Activated naive CD4-positive, alpha-beta T cell treated with anti-CD3 and anti-CD28 coated beads, Interleukin-2, amount 10 ng/mL, durations not matched to agents 7 days and 5 days (primary cell): ENCODE results near the gene CCDC18.

Experiments used
- CTCF ChIA-PET: fragments of 350-600 bp; sonication (Branson Sonifier 250); formaldehyde crosslinking; loops from one replicate; lab custom pipeline; 2021; ENCODE audit warnings: antibody characterized with exemption; lab: Charles Lee
- DNase-seq: peaks from one replicate; pipeline ENCODE4 v3.0.0-alpha.2; 2020
- H3K27ac Mint-ChIP-seq: one replicate; pipeline ENCODE4 v1.8.0; 2021; ENCODE audit warnings: mild to moderate bottlenecking, moderate library complexity, mixed read lengths
- H3K27me3 Mint-ChIP-seq: one replicate; pipeline ENCODE4 v1.8.0; 2021; ENCODE audit warnings: mild to moderate bottlenecking, mixed read lengths
- H3K36me3 Mint-ChIP-seq: one replicate; pipeline ENCODE4 v1.8.0; 2021; ENCODE audit warnings: mixed read lengths
- H3K4me1 Mint-ChIP-seq: one replicate; pipeline ENCODE4 v1.8.0; 2021; ENCODE audit warnings: mixed read lengths
- H3K4me3 Mint-ChIP-seq: one replicate; pipeline ENCODE4 v1.8.0; 2021; ENCODE audit warnings: mild to moderate bottlenecking, moderate library complexity, mixed read lengths
- H3K9me3 Mint-ChIP-seq: one replicate; pipeline ENCODE4 v1.8.0; 2021; ENCODE audit warnings: mixed read lengths

Gene CCDC18

DNA sequence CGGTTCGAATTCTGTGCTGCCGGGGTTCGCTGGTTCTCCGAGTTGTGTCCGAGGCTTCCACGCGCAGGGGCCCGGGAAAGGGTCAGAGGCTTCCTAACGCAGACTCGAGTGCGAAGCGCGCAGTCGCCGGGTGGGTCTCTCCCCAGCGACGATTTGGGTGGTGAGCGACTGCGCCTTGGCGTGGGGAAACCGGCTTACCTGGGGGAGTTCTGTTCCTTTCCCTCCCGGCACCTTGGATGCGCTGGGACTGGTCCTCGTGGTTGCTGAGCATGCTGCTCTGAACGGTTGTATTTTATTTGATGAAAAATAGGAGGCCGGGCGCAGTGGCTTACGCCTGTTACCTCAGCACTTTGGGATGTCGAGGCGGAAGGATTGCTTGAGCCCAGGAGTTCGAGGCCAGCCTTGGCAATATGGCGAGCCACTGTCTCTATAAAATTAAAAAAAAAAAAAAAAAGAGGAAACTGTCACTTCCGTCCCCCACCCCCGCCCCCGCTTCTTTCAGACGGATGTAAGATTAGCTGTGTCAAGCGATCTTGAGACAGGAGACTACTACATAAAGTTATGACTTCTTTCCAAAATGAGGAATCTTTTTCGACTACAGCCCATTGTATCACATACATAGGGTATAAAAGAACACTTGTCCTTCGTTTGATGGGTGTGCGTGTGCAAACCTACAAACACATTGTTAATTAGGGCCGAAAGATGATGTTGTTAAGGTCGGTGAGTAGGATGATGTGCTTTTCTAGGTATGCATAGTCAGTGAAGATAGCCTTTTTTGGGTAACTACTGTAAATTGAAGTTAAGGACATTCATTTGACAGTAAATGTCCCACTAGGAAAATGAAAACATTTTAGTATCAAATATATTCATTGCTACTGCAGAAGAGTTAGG, at the start of gene CCDC18:
Gene CCDC18 (plus strand): TSS at position 2 of the 891 bp plus-strand sequence. CDS start 2,638 bp downstream, outside the sequence.
- H3K4me1 Mint-ChIP-seq = peaks cover 59% of the 10 kb centered on the region
- H3K36me3 Mint-ChIP-seq = peaks cover 40% of the 10 kb centered on the region
- peak within 1 kb of the TSS; percentile 87 for H3K4me3 Mint-ChIP-seq
- H3K27ac Mint-ChIP-seq = peak within 1 kb of the TSS; percentile 99
- H3K9me3 Mint-ChIP-seq = no peaks in the 10 kb centered on the region
- peak; percentile 71 for DNase-seq
- CTCF ChIA-PET = interaction anchor here (1.3 kb wide), 1 partner anchor 31 kb away, joined by 3 read pairs; no protein-coding TSS in a partner anchor
- no peaks in the 10 kb centered on the region for H3K27me3 Mint-ChIP-seq

- no peaks in the 10 kb centered on the region for H3K27me3 Mint-ChIP-seq
- no peak overlapping the region for H3K4me3 Mint-ChIP-seq
- CTCF ChIA-PET = no interaction called here
- H3K27ac Mint-ChIP-seq = no peak overlapping the region
- H3K4me1 Mint-ChIP-seq = no peaks in the 10 kb centered on the region
- H3K36me3 Mint-ChIP-seq = peaks cover 16% of the 10 kb centered on the region
- DNase-seq = no peak
- H3K9me3 Mint-ChIP-seq = no peaks in the 10 kb centered on the region
Measured at GRCh38 chr1:93132638-93133037, 47.9 kb upstream of the CCDC18 start.

GRCh38 chr1:93136445-93136844, 44.1 kb upstream of the CCDC18 start:
- Mint-ChIP-seq H3K36me3 (peaks cover 27% of the 10 kb centered on the region), H3K9me3 (no peaks in the 10 kb centered on the region), H3K4me1 (no peaks in the 10 kb centered on the region), H3K4me3 (no peak overlapping the region), H3K27me3 (no peaks in the 10 kb centered on the region), H3K27ac (no peak overlapping the region)
- CTCF ChIA-PET = interaction anchor here (0.6 kb wide), 1 partner anchor 142 kb away, joined by 5 read pairs; no protein-coding TSS in a partner anchor
- no peak for DNase-seq

DNA sequence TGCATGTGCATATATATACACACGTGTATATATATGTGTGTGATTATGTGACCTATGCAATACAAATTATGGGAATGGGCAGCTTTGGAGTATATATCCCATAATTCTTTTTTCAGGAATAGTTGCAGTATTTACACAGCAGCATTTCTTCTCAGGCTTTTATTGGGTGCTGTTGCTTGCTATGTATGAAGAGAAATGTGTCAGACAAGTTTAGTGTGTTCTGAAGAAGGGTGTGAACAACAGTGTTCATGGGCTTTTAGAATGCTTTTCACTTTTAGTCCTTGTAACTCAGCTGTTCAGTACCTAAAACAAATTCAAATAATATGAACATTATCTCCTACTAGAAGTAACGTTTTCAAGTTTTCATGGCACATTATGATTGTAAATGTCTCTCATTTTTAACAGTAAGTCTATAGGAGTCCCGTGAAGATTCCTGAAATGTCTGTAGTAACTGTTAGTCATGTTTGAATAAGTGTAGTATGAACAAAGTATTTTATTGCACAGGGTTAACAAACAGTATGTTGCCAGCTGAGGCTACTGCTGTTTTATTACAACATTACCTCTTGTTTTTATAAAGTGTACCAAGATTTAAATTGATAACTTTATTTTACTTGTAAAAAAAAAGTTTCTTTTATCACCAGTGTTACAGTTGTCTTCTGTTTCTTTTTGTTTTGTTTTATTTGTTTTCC, 42.8 kb upstream of the CCDC18 start:
- Mint-ChIP-seq H3K36me3 (peaks cover 27% of the 10 kb centered on the region), H3K9me3 (no peaks in the 10 kb centered on the region), H3K4me3 (no peak overlapping the region), H3K27ac (no peak overlapping the region), H3K27me3 (no peaks in the 10 kb centered on the region), H3K4me1 (no peaks in the 10 kb centered on the region)
- CTCF ChIA-PET = interaction anchor here (1.3 kb wide), 1 partner anchor 12 kb away, joined by 3 read pairs; no protein-coding TSS in a partner anchor
- DNase-seq = no peak

- no peaks in the 10 kb centered on the region for H3K27me3 Mint-ChIP-seq
- no peak overlapping the region for H3K4me3 Mint-ChIP-seq
- H3K9me3 Mint-ChIP-seq = no peaks in the 10 kb centered on the region
- H3K4me1 Mint-ChIP-seq = no peaks in the 10 kb centered on the region
- DNase-seq = no peak
- H3K36me3 Mint-ChIP-seq = peaks cover 27% of the 10 kb centered on the region
- no peak overlapping the region for H3K27ac Mint-ChIP-seq
- CTCF ChIA-PET = no interaction called here
Measured at GRCh38 chr1:93140106-93140505, 40.4 kb upstream of the CCDC18 start.

- Mint-ChIP-seq H3K27ac (peak overlapping the region; percentile 21), H3K9me3 (no peaks in the 10 kb centered on the region), H3K36me3 (peaks cover 25% of the 10 kb centered on the region), H3K27me3 (no peaks in the 10 kb centered on the region), H3K4me1 (no peaks in the 10 kb centered on the region), H3K4me3 (no peak overlapping the region)
- no peak for DNase-seq
- CTCF ChIA-PET = no interaction called here
Measured at GRCh38 chr1:93142161-93142560, 38.4 kb upstream of the CCDC18 start.

GRCh38 chr1:93143136-93143535, 37.4 kb upstream of the CCDC18 start:
- no peak for DNase-seq
- CTCF ChIA-PET = no interaction called here
- no peaks in the 10 kb centered on the region for H3K4me1 Mint-ChIP-seq
- no peak overlapping the region for H3K4me3 Mint-ChIP-seq
- H3K36me3 Mint-ChIP-seq = peaks cover 29% of the 10 kb centered on the region
- H3K27ac Mint-ChIP-seq = no peak overlapping the region
- no peaks in the 10 kb centered on the region for H3K27me3 Mint-ChIP-seq
- no peaks in the 10 kb centered on the region for H3K9me3 Mint-ChIP-seq

DNA sequence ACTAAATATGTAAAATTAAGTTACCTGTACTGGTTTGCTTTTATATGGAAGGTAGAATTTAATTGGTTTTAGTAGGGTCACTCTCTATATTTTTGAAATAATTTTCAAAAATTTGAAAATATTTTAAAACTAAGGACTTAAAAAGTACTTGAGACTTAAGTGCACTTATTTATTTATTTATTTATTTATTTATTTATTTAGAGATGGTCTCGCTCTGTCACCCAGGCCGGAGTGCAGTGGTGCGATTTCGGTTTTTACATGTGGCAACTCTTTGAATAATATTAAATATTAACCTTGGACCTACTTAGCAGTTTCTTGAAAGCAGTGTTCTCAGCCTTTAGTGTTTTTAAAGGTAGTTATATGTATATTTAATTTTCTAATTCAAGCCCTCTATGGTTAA, 36.8 kb upstream of the CCDC18 start:
- Mint-ChIP-seq H3K36me3 (peaks cover 28% of the 10 kb centered on the region), H3K9me3 (no peaks in the 10 kb centered on the region), H3K4me3 (no peak overlapping the region), H3K27me3 (no peaks in the 10 kb centered on the region), H3K27ac (no peak overlapping the region), H3K4me1 (no peaks in the 10 kb centered on the region)
- no peak for DNase-seq
- CTCF ChIA-PET = no interaction called here

GRCh38 chr1:93148001-93148400, 32.5 kb upstream of the CCDC18 start:
- Mint-ChIP-seq H3K27me3 (no peaks in the 10 kb centered on the region), H3K36me3 (peaks cover 48% of the 10 kb centered on the region), H3K4me1 (no peaks in the 10 kb centered on the region), H3K9me3 (no peaks in the 10 kb centered on the region), H3K27ac (no peak overlapping the region), H3K4me3 (no peak overlapping the region)
- DNase-seq = no peak
- CTCF ChIA-PET = no interaction called here

- Mint-ChIP-seq H3K4me3 (no peak overlapping the region), H3K36me3 (peaks cover 57% of the 10 kb centered on the region), H3K4me1 (peaks cover 11% of the 10 kb centered on the region), H3K27ac (no peak overlapping the region), H3K9me3 (no peaks in the 10 kb centered on the region), H3K27me3 (no peaks in the 10 kb centered on the region)
- DNase-seq = no peak
- CTCF ChIA-PET = no interaction called here
Measured at GRCh38 chr1:93150729-93151128, 29.8 kb upstream of the CCDC18 start.

DNA sequence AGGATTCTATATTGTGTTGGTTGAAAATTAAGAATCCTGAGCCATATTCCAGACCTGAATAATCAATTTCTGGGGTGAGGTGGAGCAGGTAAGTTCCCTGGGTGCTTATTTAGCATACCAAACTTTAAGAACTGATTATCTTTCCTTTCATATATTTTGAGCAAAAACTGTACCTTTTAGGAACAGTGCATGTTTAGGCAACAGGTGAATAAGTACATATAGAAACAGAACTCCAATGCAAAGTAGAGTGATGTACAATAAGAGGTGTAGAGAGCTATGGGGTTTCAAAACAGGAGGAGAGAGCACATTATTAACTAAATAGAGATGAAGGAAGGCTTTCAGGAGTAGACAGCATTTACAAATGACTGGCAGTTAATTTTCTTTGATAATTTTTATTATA, 29.1 kb upstream of the CCDC18 start:
- Mint-ChIP-seq H3K27ac (no peak overlapping the region), H3K36me3 (peaks cover 58% of the 10 kb centered on the region), H3K9me3 (no peaks in the 10 kb centered on the region), H3K4me1 (peaks cover 14% of the 10 kb centered on the region), H3K4me3 (no peak overlapping the region), H3K27me3 (no peaks in the 10 kb centered on the region)
- DNase-seq = no peak
- CTCF ChIA-PET = no interaction called here

GRCh38 chr1:93152835-93153234, 27.7 kb upstream of the CCDC18 start:
- H3K4me3 Mint-ChIP-seq = no peak overlapping the region
- H3K4me1 Mint-ChIP-seq = peaks cover 14% of the 10 kb centered on the region
- no peaks in the 10 kb centered on the region for H3K27me3 Mint-ChIP-seq
- H3K9me3 Mint-ChIP-seq = no peaks in the 10 kb centered on the region
- CTCF ChIA-PET = no interaction called here
- no peak overlapping the region for H3K27ac Mint-ChIP-seq
- peaks cover 49% of the 10 kb centered on the region for H3K36me3 Mint-ChIP-seq
- DNase-seq = no peak

DNA sequence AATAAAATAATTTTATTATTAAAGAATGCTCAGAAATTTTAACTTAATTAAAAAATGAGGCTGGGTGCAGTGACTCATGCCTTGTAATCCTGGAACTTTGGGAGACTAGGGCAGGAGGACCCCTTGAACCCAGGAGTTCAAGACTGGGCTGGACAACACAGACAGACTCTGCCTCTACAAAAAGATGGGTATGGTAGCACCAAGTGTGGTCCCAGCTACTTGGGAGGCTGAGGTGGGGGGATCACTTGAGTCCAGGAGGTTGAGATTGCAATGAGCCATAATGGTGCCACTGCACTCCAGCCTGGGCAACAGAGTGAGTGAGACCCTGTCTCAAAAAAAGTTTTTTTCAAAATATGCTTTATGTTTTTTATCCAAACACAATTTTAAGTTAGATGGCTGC, 25.6 kb upstream of the CCDC18 start:
- Mint-ChIP-seq H3K36me3 (peaks cover 44% of the 10 kb centered on the region), H3K4me1 (peaks cover 14% of the 10 kb centered on the region), H3K27me3 (no peaks in the 10 kb centered on the region), H3K4me3 (no peak overlapping the region), H3K27ac (no peak overlapping the region), H3K9me3 (no peaks in the 10 kb centered on the region)
- CTCF ChIA-PET = interaction anchor here (0.6 kb wide), 1 partner anchor 35 kb away, joined by 4 read pairs; no protein-coding TSS in a partner anchor
- no peak for DNase-seq

- CTCF ChIA-PET = interaction anchor here (0.6 kb wide), 1 partner anchor 35 kb away, joined by 4 read pairs; no protein-coding TSS in a partner anchor
Measured at GRCh38 chr1:93155335-93155734, 25.2 kb upstream of the CCDC18 start.

More at GRCh38 chr1:93155335-93155734, 25.2 kb upstream of the CCDC18 start:
- no peak overlapping the region for H3K27ac Mint-ChIP-seq
- DNase-seq = no peak
- H3K4me1 Mint-ChIP-seq = peaks cover 14% of the 10 kb centered on the region
- H3K27me3 Mint-ChIP-seq = no peaks in the 10 kb centered on the region
- peaks cover 44% of the 10 kb centered on the region for H3K36me3 Mint-ChIP-seq
- H3K4me3 Mint-ChIP-seq = no peak overlapping the region
- H3K9me3 Mint-ChIP-seq = no peaks in the 10 kb centered on the region
